KMS-11 (cell line): ENCODE data around the gene CDR2L.

Experiments used
- H2AFZ ChIP-seq: fragments of 200-600 bp; sonication (generic); 2 replicates; pipeline ENCODE4 v1.6.1; 2016; ENCODE audit warnings: antibody characterized with exemption, mixed run types, low read depth
- H3K27ac ChIP-seq: fragments of 200-600 bp; sonication (generic); 2 replicates; pipeline ENCODE4 v1.6.1; 2016; ENCODE audit warnings: mild to moderate bottlenecking, mixed run types
- H3K27me3 ChIP-seq: fragments of 200-600 bp; sonication (generic); 2 replicates; pipeline ENCODE4 v1.6.1; 2017; ENCODE audit warnings: mild to moderate bottlenecking, low read depth, mixed run types, moderate library complexity; ENCODE audit not compliant: insufficient read depth
- H3K36me3 ChIP-seq: fragments of 200-600 bp; sonication (generic); 2 replicates; pipeline ENCODE4 v1.6.1; 2017; ENCODE audit warnings: mild to moderate bottlenecking, mixed run types; ENCODE audit not compliant: insufficient read depth
- H3K4me1 ChIP-seq: fragments of 200-600 bp; sonication (generic); 2 replicates; pipeline ENCODE4 v1.6.1; 2016; ENCODE audit warnings: mild to moderate bottlenecking, low read depth, mixed run types; ENCODE audit not compliant: poor library complexity, severe bottlenecking
- H3K4me2 ChIP-seq: fragments of 200-600 bp; sonication (generic); 2 replicates; pipeline ENCODE4 v1.7.0; 2016; ENCODE audit warnings: mild to moderate bottlenecking, mixed run types
- H3K4me3 ChIP-seq: fragments of 200-600 bp; sonication (generic); IDR thresholded peaks from 2 replicates; pipeline ENCODE4 v1.6.1; 2017; ENCODE audit warnings: low read depth, low read length, mixed read lengths; ENCODE audit not compliant: insufficient read depth
- H3K79me2 ChIP-seq: fragments of 200-600 bp; sonication (generic); 2 replicates; pipeline ENCODE4 v1.6.1; 2016; ENCODE audit warnings: low read depth, mixed run types; ENCODE audit not compliant: insufficient read depth
- H3K9ac ChIP-seq: fragments of 200-600 bp; sonication (generic); 2 replicates; pipeline ENCODE4 v1.6.1; 2016; ENCODE audit warnings: mild to moderate bottlenecking, mixed run types
- H4K20me1 ChIP-seq: fragments of 200-600 bp; sonication (generic); 2 replicates; pipeline ENCODE4 v1.6.1; 2016; ENCODE audit warnings: mild to moderate bottlenecking, mixed run types; ENCODE audit not compliant: insufficient read depth
- TF ChIP-seq, protein P1 (sequence below): fragments of 200-600 bp; sonication (generic); conservative IDR thresholded peaks from 2 replicates; pipeline ENCODE4 v1.6.1; 2017; ENCODE audit warnings: low read depth, mild to moderate bottlenecking, antibody characterized with exemption, low read length, moderate library complexity, mixed read lengths

Gene CDR2L

DNA sequence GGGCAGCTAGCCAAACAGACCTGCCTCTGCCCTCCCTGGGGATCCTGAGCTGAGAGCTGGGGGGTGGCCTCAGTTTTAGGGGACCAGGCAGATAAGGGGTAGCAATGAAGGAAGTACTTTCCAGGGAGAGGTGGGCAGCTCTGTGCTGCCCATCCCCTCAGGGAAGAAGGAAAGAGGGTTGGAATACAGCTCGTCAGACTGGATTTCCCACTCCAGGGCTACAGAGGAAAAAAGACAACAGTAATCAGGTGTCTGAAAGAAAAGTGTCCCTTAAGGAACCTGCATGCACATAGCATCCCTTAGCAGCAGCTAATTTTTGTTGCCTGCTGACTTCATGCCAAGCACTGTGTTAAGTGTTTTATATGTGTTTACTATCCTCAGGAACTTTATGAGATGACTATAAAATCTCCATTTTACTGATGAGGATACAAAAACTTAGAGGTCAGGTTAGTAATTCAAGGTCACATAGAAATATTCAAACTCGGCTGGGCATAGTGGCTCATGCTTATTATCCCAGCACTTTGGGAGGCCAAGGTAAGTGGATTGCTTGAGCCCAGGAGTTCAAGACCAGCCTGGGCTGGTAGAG lies 21.8 kb downstream of the CDR2L start:
- no peak overlapping the region for H3K4me2 ChIP-seq
- H3K27ac ChIP-seq = no peak overlapping the region
- no peaks in the 10 kb centered on the region for H3K27me3 ChIP-seq
- H3K79me2 ChIP-seq = peaks cover 12% of the 10 kb centered on the region
- no peaks in the 10 kb centered on the region for H4K20me1 ChIP-seq
- TF ChIP-seq, protein P1, sequence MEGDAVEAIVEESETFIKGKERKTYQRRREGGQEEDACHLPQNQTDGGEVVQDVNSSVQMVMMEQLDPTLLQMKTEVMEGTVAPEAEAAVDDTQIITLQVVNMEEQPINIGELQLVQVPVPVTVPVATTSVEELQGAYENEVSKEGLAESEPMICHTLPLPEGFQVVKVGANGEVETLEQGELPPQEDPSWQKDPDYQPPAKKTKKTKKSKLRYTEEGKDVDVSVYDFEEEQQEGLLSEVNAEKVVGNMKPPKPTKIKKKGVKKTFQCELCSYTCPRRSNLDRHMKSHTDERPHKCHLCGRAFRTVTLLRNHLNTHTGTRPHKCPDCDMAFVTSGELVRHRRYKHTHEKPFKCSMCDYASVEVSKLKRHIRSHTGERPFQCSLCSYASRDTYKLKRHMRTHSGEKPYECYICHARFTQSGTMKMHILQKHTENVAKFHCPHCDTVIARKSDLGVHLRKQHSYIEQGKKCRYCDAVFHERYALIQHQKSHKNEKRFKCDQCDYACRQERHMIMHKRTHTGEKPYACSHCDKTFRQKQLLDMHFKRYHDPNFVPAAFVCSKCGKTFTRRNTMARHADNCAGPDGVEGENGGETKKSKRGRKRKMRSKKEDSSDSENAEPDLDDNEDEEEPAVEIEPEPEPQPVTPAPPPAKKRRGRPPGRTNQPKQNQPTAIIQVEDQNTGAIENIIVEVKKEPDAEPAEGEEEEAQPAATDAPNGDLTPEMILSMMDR = no peak
- H2AFZ ChIP-seq = no peak overlapping the region
- H3K36me3 ChIP-seq = no peaks in the 10 kb centered on the region
- H3K4me1 ChIP-seq = peaks cover 12% of the 10 kb centered on the region
- H3K4me3 ChIP-seq = no peak overlapping the region
- no peak overlapping the region for H3K9ac ChIP-seq

DNA sequence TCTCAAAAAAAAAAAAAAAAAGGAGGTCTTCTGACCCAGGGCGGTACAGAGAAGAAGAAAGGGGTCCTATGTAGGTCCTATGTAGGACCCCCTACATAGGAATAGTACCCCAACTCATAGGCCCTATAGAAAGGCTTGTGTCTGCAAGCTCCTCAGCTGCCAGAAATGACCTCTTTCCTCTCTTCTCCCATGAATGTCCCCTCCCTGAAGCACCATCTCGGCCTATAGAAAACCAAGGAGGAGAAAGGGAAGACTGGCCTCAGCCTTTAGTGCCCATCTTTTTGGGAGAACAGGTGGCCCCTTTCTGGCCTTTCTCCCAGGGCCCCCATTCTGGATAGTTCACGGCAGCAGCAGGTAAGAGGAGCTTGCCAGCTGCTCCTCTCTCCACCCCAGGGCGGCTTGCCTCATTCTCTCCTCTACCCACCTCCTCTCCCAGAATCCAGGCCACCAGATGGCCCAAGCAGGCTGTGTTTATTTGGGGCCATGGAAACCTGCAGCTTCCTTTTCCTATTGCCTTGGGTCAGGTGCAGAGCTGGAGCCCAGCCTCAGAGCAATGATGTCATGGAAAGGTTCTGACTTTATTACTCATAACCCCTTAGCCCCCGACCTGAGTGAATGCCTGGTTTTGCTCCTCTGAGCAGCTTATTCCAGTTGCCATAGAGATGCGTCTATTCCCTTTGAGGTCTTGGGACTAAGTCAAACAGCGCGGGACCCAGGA lies 23.4 kb downstream of the CDR2L start:
- H4K20me1 ChIP-seq = no peaks in the 10 kb centered on the region
- H3K9ac ChIP-seq = no peak overlapping the region
- H3K4me1 ChIP-seq = peaks cover 12% of the 10 kb centered on the region
- H3K4me3 ChIP-seq = no peak overlapping the region
- H3K36me3 ChIP-seq = no peaks in the 10 kb centered on the region
- H3K27me3 ChIP-seq = no peaks in the 10 kb centered on the region
- H3K4me2 ChIP-seq = no peak overlapping the region
- H3K79me2 ChIP-seq = peaks cover 12% of the 10 kb centered on the region
- H3K27ac ChIP-seq = no peak overlapping the region
- H2AFZ ChIP-seq = no peak overlapping the region
- TF ChIP-seq, protein P1 = no peak

DNA sequence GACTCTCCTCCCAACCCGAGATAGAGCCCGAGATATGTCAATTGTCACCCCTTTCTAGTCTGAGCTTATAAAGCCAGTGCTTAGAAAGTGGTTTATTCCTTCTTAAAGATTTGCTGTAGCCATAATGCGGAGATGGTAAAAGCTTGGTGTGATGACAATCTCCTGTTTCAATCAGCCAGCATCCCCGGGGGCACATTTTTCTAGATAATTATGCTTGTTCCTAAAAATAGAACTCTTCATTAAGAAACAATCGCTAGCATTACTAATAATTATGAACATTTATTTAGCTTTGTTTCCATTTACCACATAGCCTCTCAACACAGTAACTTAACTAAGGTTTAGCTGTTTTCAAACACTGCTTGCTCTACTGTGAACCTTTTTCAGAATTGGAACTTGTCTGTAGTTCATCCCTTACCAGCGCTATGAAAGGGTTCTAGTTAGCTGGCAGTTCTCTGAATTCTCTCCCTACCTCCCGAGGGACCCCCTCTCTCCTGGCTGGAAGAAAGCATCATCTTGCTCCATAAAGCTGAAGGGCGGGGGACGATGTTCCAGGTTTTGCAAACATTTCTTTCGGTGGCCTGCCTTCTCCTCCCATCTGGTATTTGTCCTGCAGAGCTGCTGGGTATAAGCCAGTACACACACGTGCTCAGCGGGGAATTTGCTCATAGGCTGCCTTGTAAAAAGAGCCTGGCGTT lies 24.1 kb downstream of the CDR2L start:
- H3K79me2 ChIP-seq = peaks cover 12% of the 10 kb centered on the region
- no peak overlapping the region for H3K27ac ChIP-seq
- H3K4me1 ChIP-seq = peaks cover 12% of the 10 kb centered on the region
- H3K4me2 ChIP-seq = no peak overlapping the region; the same call in 1 of the 2 replicates
- H3K4me3 ChIP-seq = no peak overlapping the region
- H3K27me3 ChIP-seq = no peaks in the 10 kb centered on the region
- no peaks in the 10 kb centered on the region for H3K36me3 ChIP-seq
- TF ChIP-seq, protein P1 = no peak
- H3K9ac ChIP-seq = no peak overlapping the region
- H2AFZ ChIP-seq = peak overlapping the region; percentile 99
- no peaks in the 10 kb centered on the region for H4K20me1 ChIP-seq

DNA sequence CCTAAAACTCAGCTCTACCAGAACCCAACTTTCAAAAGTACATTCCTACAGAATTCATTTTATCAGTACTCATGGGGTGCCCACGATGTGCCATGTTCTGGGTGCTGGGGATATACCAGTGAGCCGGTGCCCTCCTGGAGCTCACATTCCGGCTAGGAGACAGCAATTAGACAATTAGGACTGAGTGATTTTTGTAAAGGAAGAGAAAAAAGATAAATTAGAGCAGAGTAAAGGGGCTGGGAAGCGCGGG lies 24.6 kb downstream of the CDR2L start:
- Histone ChIP-seq H3K4me3 (no peak overlapping the region), H3K27me3 (no peaks in the 10 kb centered on the region), H2AFZ (peak overlapping the region; percentile 99), H3K9ac (peak overlapping the region; percentile 85; the same call in 1 of the 2 replicates), H3K27ac (0 out of 2 replicates have a peak overlapping the region, but pooled peaks have one; percentile 58), H3K79me2 (peaks cover 12% of the 10 kb centered on the region), H3K4me1 (peaks cover 12% of the 10 kb centered on the region), H4K20me1 (no peaks in the 10 kb centered on the region), H3K4me2 (peak overlapping the region; percentile 48), H3K36me3 (no peaks in the 10 kb centered on the region)
- TF ChIP-seq, protein P1 = no peak
